OCI-LY3 (cell line): ENCODE measurements around the gene NDN.

ENCODE experiments used
- H2AFZ ChIP-seq: fragments of 200-600, 300-600 bp; shearing (Covaris generic); 2 replicates; pipeline ENCODE4 v1.6.0; 2014; ENCODE audit warnings: antibody characterized with exemption, low read depth, low read length
- H3K27ac ChIP-seq: fragments of 200-600, 300-600 bp; sonication (generic); 2 replicates; pipeline ENCODE4 v1.5.1; 2014; ENCODE audit warnings: mild to moderate bottlenecking, low read length, moderate library complexity, mixed read lengths
- H3K27me3 ChIP-seq: fragments of 200-600, 300-600 bp; sonication (generic); 2 replicates; pipeline ENCODE4 v1.6.1; 2014; ENCODE audit warnings: low read depth, low read length, mixed read lengths
- H3K36me3 ChIP-seq: fragments of 200-600, 300-600 bp; sonication (generic); replicated peaks from 2 replicates; pipeline ENCODE3; 2014; ENCODE audit warnings: low read depth, low read length, mixed read lengths
- H3K4me1 ChIP-seq: fragments of 300-600, 200-600 bp; sonication (generic); 2 replicates; pipeline ENCODE4 v1.6.1; 2014; ENCODE audit warnings: low read length, mixed read lengths
- H3K4me2 ChIP-seq: fragments of 200-600, 300-600 bp; sonication (generic); 2 replicates; pipeline ENCODE4 v1.6.1; 2014; ENCODE audit warnings: low read length, mixed read lengths
- H3K4me3 ChIP-seq: fragments of 300-600, 200-600 bp; sonication (generic); 2 replicates; pipeline ENCODE4 v1.5.1; 2014; ENCODE audit warnings: antibody characterized with exemption, mild to moderate bottlenecking, low read length, moderate library complexity
- H3K79me2 ChIP-seq: fragments of 300-600, 200-600 bp; shearing (Covaris generic); 2 replicates; pipeline ENCODE4 v1.6.1; 2014; ENCODE audit warnings: mild to moderate bottlenecking, low read length, mixed read lengths
- H3K9ac ChIP-seq: fragments of 300-600, 200-600 bp; shearing (Covaris generic); 2 replicates; pipeline ENCODE4 v1.6.0; 2014; ENCODE audit warnings: mild to moderate bottlenecking, low read length, moderate library complexity
- H3K9me3 ChIP-seq: fragments of 200-600, 300-600 bp; shearing (Covaris generic); 2 replicates; pipeline ENCODE4 v1.6.1; 2014; ENCODE audit warnings: low read length, mixed read lengths; ENCODE audit not compliant: insufficient read depth
- H4K20me1 ChIP-seq: fragments of 200-600, 300-600 bp; sonication (generic); 2 replicates; pipeline ENCODE4 v1.6.1; 2016; ENCODE audit warnings: low read length, mixed read lengths; ENCODE audit not compliant: insufficient read depth
- EZH2phosphoT487 ChIP-seq: fragments of 200-600 bp; shearing (Covaris generic); IDR thresholded peaks from 2 replicates; pipeline ENCODE4 v1.6.1; 2018; ENCODE audit warnings: antibody characterized with exemption, mixed run types, low read depth
- TF ChIP-seq, protein P1 (sequence below): fragments of 200-600, 300-600 bp; sonication (generic); IDR thresholded peaks from 2 replicates; pipeline ENCODE4 v1.5.1; 2014; ENCODE audit warnings: antibody characterized with exemption, low read length, low read depth

NDN gene

DNA sequence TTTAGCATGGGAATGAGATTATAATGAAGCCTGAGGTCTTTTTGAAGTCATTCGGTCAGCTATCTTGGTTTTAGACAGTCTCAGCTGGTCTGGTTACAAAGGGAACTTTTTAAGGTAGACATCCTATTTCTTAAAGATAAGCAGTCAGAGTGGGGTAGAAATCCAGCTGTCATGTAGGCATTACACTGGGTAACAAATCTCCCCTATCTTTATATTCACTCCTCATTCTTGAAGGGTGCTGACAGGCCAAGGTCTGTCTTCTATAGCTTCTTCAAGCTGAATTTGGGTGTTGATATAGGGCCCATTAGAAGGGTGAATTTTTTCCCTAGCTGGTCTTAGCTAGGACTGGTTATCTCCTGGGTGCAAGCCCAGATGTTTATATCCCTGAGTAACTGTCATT lies 21.2 kb upstream of the NDN start:
- no peaks in the 10 kb centered on the region for H3K9me3 ChIP-seq
- H3K4me2 ChIP-seq = no peak overlapping the region
- H3K9ac ChIP-seq = no peak overlapping the region
- H4K20me1 ChIP-seq = no peaks in the 10 kb centered on the region
- no peaks in the 10 kb centered on the region for H3K79me2 ChIP-seq
- H3K27ac ChIP-seq = no peak overlapping the region
- H2AFZ ChIP-seq = no peak overlapping the region
- no peak overlapping the region for H3K4me3 ChIP-seq
- H3K36me3 ChIP-seq = no peaks in the 10 kb centered on the region
- no peaks in the 10 kb centered on the region for H3K4me1 ChIP-seq
- no peak for TF ChIP-seq EZH2phosphoT487
- TF ChIP-seq, protein P1, sequence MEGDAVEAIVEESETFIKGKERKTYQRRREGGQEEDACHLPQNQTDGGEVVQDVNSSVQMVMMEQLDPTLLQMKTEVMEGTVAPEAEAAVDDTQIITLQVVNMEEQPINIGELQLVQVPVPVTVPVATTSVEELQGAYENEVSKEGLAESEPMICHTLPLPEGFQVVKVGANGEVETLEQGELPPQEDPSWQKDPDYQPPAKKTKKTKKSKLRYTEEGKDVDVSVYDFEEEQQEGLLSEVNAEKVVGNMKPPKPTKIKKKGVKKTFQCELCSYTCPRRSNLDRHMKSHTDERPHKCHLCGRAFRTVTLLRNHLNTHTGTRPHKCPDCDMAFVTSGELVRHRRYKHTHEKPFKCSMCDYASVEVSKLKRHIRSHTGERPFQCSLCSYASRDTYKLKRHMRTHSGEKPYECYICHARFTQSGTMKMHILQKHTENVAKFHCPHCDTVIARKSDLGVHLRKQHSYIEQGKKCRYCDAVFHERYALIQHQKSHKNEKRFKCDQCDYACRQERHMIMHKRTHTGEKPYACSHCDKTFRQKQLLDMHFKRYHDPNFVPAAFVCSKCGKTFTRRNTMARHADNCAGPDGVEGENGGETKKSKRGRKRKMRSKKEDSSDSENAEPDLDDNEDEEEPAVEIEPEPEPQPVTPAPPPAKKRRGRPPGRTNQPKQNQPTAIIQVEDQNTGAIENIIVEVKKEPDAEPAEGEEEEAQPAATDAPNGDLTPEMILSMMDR = no peak
- H3K27me3 ChIP-seq = no peaks in the 10 kb centered on the region

DNA sequence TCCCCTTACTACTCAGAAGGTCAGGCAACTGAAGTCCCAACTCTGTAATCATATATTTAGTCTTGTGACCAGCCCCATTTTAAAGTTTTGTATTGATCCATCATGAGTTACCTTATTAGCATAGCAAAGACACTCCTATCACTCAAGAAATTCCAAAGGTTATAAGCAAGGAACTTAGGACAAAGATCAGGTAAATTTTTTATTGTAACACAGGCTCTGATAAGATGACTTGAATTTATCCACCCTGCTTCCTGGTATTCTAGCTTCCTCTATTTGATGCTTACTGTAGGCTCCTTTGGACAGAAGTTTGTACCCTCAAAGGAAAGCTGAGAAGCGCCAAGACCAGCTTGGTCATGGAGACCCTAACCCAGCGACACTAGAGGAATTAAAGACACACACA lies 8.2 kb upstream of the NDN start:
- no peak overlapping the region for H3K9ac ChIP-seq
- no peak overlapping the region for H3K4me2 ChIP-seq
- H3K27ac ChIP-seq = no peak overlapping the region
- no peak overlapping the region for H2AFZ ChIP-seq
- H4K20me1 ChIP-seq = no peaks in the 10 kb centered on the region
- TF ChIP-seq, protein P1 = no peak
- no peak for TF ChIP-seq EZH2phosphoT487
- no peaks in the 10 kb centered on the region for H3K27me3 ChIP-seq
- peaks cover 10% of the 10 kb centered on the region for H3K4me1 ChIP-seq
- no peaks in the 10 kb centered on the region for H3K36me3 ChIP-seq
- no peaks in the 10 kb centered on the region for H3K9me3 ChIP-seq
- H3K4me3 ChIP-seq = no peak overlapping the region
- no peaks in the 10 kb centered on the region for H3K79me2 ChIP-seq

DNA sequence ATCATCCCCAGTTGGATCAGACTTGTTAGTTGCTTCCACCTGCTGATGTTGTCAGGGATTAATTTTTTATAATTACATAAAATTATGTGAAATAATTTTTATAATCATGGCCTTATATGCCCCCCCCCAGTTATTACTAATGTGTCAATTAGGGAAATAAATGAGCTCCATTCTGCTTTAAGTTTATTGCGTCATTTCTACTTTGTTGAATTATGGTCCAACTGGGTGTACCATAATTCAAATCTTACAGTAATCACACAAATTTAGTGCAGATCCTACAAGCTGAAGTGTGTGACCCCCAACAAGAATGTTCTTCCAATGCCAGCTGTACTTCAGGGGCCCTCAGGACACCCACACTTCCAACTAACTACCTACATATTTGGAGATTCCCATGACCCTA lies 7.5 kb upstream of the NDN start:
- no peaks in the 10 kb centered on the region for H3K79me2 ChIP-seq
- no peaks in the 10 kb centered on the region for H3K36me3 ChIP-seq
- H3K27me3 ChIP-seq = no peaks in the 10 kb centered on the region
- H4K20me1 ChIP-seq = no peaks in the 10 kb centered on the region
- no peak overlapping the region for H3K9ac ChIP-seq
- H3K4me2 ChIP-seq = no peak overlapping the region
- TF ChIP-seq, protein P1 = no peak
- TF ChIP-seq EZH2phosphoT487 = no peak
- H3K4me3 ChIP-seq = no peak overlapping the region
- H3K27ac ChIP-seq = no peak overlapping the region
- no peak overlapping the region for H2AFZ ChIP-seq
- peaks cover 14% of the 10 kb centered on the region for H3K4me1 ChIP-seq
- no peaks in the 10 kb centered on the region for H3K9me3 ChIP-seq

DNA sequence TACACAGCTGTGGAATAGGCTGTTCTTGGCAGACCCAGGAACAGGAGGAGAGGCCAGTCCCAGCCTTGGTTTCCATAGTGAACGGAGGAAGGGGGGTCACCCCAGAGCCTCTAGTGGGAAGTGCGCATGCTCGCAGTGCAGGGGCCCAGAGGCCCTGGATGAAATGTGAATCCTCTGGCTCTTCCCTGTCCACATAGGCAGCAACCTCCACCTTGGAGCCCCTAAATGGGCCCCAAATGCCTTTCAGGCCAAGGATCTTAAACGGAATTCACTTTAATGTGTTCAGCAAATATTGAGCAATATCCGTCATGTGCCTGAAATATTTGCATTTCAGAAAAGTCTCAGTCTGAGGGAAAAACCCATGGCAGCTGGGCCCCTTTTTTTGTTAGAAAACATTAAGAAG lies 3.3 kb upstream of the NDN start:
- Histone ChIP-seq H3K4me2 (peak overlapping the region; percentile 33), H3K4me1 (peaks cover 14% of the 10 kb centered on the region), H3K4me3 (peak overlapping the region; percentile 2; the same call in 1 of the 2 replicates), H3K36me3 (no peaks in the 10 kb centered on the region), H3K27me3 (no peaks in the 10 kb centered on the region), H3K9ac (no peak overlapping the region), H2AFZ (peak overlapping the region; percentile 65), H3K9me3 (no peaks in the 10 kb centered on the region), H3K27ac (no peak overlapping the region), H3K79me2 (no peaks in the 10 kb centered on the region), H4K20me1 (no peaks in the 10 kb centered on the region)
- TF ChIP-seq, protein P1 = no peak
- TF ChIP-seq EZH2phosphoT487 = no peak
